Sigmoid colon (tissue), 4 donors: ENCODE results near the gene ZBTB24.

ENCODE experiments used
- CTCF ChIP-seq, 4 experiments: fragments of 450-650 bp in 3 of 4; fragments of 200-600 bp in 1 of 4; IDR thresholded peaks; one replicate each; pipeline ENCODE4 v1.5.1; 2016 to 2019; ENCODE audit warnings: antibody characterized with exemption in 4 of 4, mild to moderate bottlenecking in 3 of 4, moderate library complexity in 2 of 4
- EP300 ChIP-seq, 4 donors: sonication (generic); formaldehyde crosslinking; IDR thresholded peaks; one replicate each; pipeline ENCODE4 v1.6.1; 2017; ENCODE audit warnings: antibody characterized with exemption in 4 of 4
- POLR2A ChIP-seq, 2 donors: fragments of 450-650 bp; IDR thresholded peaks; one replicate each; pipeline ENCODE4 v1.6.1; 2016; ENCODE audit warnings: antibody characterized with exemption in 2 of 2, mild to moderate bottlenecking in 2 of 2, moderate library complexity in 2 of 2
- POLR2AphosphoS5 ChIP-seq, 4 donors: sonication (generic); formaldehyde crosslinking; IDR thresholded peaks; one replicate each; pipeline ENCODE4 v1.6.1; 2017; ENCODE audit warnings: antibody characterized with exemption in 4 of 4

GRCh38 chr6:109461733-109462526, 21.1 kb downstream of the ZBTB24 start:
- TF ChIP-seq CTCF (IDR thresholded peaks at IDR 0.05) = no peak
- TF ChIP-seq POLR2A (IDR thresholded peaks at IDR 0.05) = no peak
- no peak for TF ChIP-seq POLR2AphosphoS5 (IDR thresholded peaks at IDR 0.05)
- TF ChIP-seq EP300 (IDR thresholded peaks at IDR 0.05) = no peak
